Thymus (tissue), 11 donors: ENCODE measurements around the gene POLR2B. TPM values are rescaled to one million over a fixed set of nuclear protein-coding genes. Genes with fewer than 3 reads are reported as not detected.
"Not testable (repeated sequence)": the region's sequence is repeated elsewhere in the genome, so short reads cannot be mapped to it uniquely, and the experiment has no call there.

Source experiments
- DNase-seq, 9 donors: peaks; one replicate each; pipeline ENCODE4 v3.0.0-alpha.2; 2013; ENCODE audit warnings: low spot score in 9 of 9, low read depth in 6 of 9, missing footprints in 1 of 9
- H3K27ac ChIP-seq, 2 donors: one replicate each; pipeline ENCODE4 v1.5.1; 2013; ENCODE audit warnings: control low read depth in 1 of 2, low read depth in 1 of 2, low read length in 1 of 2, mild to moderate bottlenecking in 1 of 2, moderate library complexity in 1 of 2
- H3K27me3 ChIP-seq, 2 donors: one replicate each; pipeline ENCODE4 v1.5.1; 2013; ENCODE audit warnings: low read length in 1 of 2; ENCODE audit not compliant: control insufficient read depth in 2 of 2, insufficient read depth in 1 of 2
- H3K36me3 ChIP-seq, 2 donors: one replicate each; pipeline ENCODE4 v1.5.1; 2013; ENCODE audit warnings: low read length in 1 of 2, mild to moderate bottlenecking in 1 of 2, moderate library complexity in 1 of 2; ENCODE audit not compliant: control insufficient read depth in 2 of 2, insufficient read depth in 2 of 2
- H3K4me1 ChIP-seq, 2 donors: one replicate each; pipeline ENCODE4 v1.5.1; 2013; ENCODE audit warnings: low read length in 2 of 2; ENCODE audit not compliant: control insufficient read depth in 2 of 2, insufficient read depth in 2 of 2
- H3K4me3 ChIP-seq, 2 donors: one replicate each; pipeline ENCODE4 v1.5.1; 2013; ENCODE audit warnings: low read length in 2 of 2, control low read depth in 1 of 2, mild to moderate bottlenecking in 1 of 2
- H3K9me3 ChIP-seq, 2 donors: one replicate each; pipeline ENCODE4 v1.5.1; 2013; ENCODE audit warnings: low read length in 1 of 2, mild to moderate bottlenecking in 1 of 2; ENCODE audit not compliant: control insufficient read depth in 2 of 2, insufficient read depth in 1 of 2
- WGBS: extraction: QIAGEN DNeasy Blood & Tissue Kit; methylation state at CpG from one replicate; pipeline ENCODE4 v1.1.7; 2013; 5-methylcytosine and 5-hydroxymethylcytosine counted together
- polyA plus RNA-seq: library from polyadenylated mRNA; stranded (reverse); fragments of 200-250 nt; gene quantifications from one replicate; pipeline ENCODE4 v1.2.3, GENCODE V29; 2013
- total RNA-seq: library from RNA; stranded (reverse); fragments of 120-200 nt; gene quantifications from one replicate; pipeline ENCODE4 v1.2.4, GENCODE V29; 2013
- donor health status: healthy.

The POLR2B gene
- total and polyA plus RNA-seq, 2 donors = 59.5 to 120 TPM

- Histone ChIP-seq H3K27me3 (no peaks in the 10 kb centered on the region), H3K4me3 (no peak overlapping the region), H3K36me3 (no peaks in the 10 kb centered on the region), H3K27ac (no peak overlapping the region), H3K4me1 (no peaks in the 10 kb centered on the region), H3K9me3 (no peaks in the 10 kb centered on the region)
- DNase-seq = no peak
- 99% methylated on average over 1 of the region's 1 CpG for WGBS
Observed at GRCh38 chr4:57041020-57041419, 62.3 kb downstream of the POLR2B start.

GRCh38 chr4:57042711-57043169 is 64.0 kb downstream of the POLR2B start:
- H3K36me3 ChIP-seq = no peaks in the 10 kb centered on the region
- no peak overlapping the region for H3K4me3 ChIP-seq
- H3K9me3 ChIP-seq = no peaks in the 10 kb centered on the region
- H3K4me1 ChIP-seq = no peaks in the 10 kb centered on the region
- H3K27ac ChIP-seq = peak overlapping the region in 1 of 2 donors; percentile 51
- H3K27me3 ChIP-seq = no peaks in the 10 kb centered on the region
- no peak for DNase-seq
- 98% methylated on average over 5 of the region's 5 CpGs for WGBS

GRCh38 chr4:57043347-57044251 is 64.9 kb downstream of the POLR2B start:
- H3K4me3 ChIP-seq = no peak overlapping the region
- 87% methylated on average over 6 of the region's 6 CpGs for WGBS
- DNase-seq = no peak

GRCh38 chr4:57044279-57044678 is 65.6 kb downstream of the POLR2B start:
- Histone ChIP-seq H3K27me3 (no peaks in the 10 kb centered on the region), H3K36me3 (no peaks in the 10 kb centered on the region), H3K4me3 (no peak overlapping the region), H3K9me3 (no peaks in the 10 kb centered on the region), H3K4me1 (no peaks in the 10 kb centered on the region), H3K27ac (no peak overlapping the region)
- WGBS = 97% methylated on average over 1 of the region's 1 CpG
- DNase-seq = no peak

More at GRCh38 chr4:57043347-57044251, 64.9 kb downstream of the POLR2B start:
- Histone ChIP-seq H3K27ac (peak overlapping the region in 1 of 2 donors; percentile 26), H3K27me3 (no peaks in the 10 kb centered on the region), H3K4me1 (no peaks in the 10 kb centered on the region), H3K9me3 (no peaks in the 10 kb centered on the region), H3K36me3 (no peaks in the 10 kb centered on the region)

GRCh38 chr4:57044996-57045395 is 66.3 kb downstream of the POLR2B start:
- 100% methylated on average over 1 of the region's 1 CpG for WGBS
- H3K4me3 ChIP-seq = no peak overlapping the region
- no peaks in the 10 kb centered on the region for H3K4me1 ChIP-seq
- H3K9me3 ChIP-seq = no peaks in the 10 kb centered on the region
- no peaks in the 10 kb centered on the region for H3K36me3 ChIP-seq
- H3K27me3 ChIP-seq = no peaks in the 10 kb centered on the region
- peak overlapping the region in 1 of 2 donors; percentile 22 for H3K27ac ChIP-seq
- no peak for DNase-seq

GRCh38 chr4:57047046-57047445 is 68.3 kb downstream of the POLR2B start:
- 96% methylated on average over 6 of the region's 6 CpGs for WGBS
- not testable (repeated sequence) for H3K9me3 ChIP-seq, H3K4me3 ChIP-seq, H3K27me3 ChIP-seq, DNase-seq, H3K27ac ChIP-seq, H3K4me1 ChIP-seq, H3K36me3 ChIP-seq

GRCh38 chr4:57048590-57049304 is 70.1 kb downstream of the POLR2B start:
- WGBS = 82% methylated on average over 1 of the region's 1 CpG
- H3K4me3 ChIP-seq = no peak overlapping the region
- no peaks in the 10 kb centered on the region for H3K27me3 ChIP-seq
- H3K36me3 ChIP-seq = no peaks in the 10 kb centered on the region
- no peaks in the 10 kb centered on the region for H3K4me1 ChIP-seq
- DNase-seq = no peak
- no peak overlapping the region for H3K27ac ChIP-seq
- no peaks in the 10 kb centered on the region for H3K9me3 ChIP-seq

GRCh38 chr4:57051095-57051494 is 72.4 kb downstream of the POLR2B start:
- no peaks in the 10 kb centered on the region for H3K27me3 ChIP-seq
- DNase-seq = no peak
- H3K9me3 ChIP-seq = no peaks in the 10 kb centered on the region
- no peak overlapping the region for H3K27ac ChIP-seq
- WGBS = 89% methylated on average over 3 of the region's 3 CpGs
- no peaks in the 10 kb centered on the region for H3K36me3 ChIP-seq
- H3K4me3 ChIP-seq = no peak overlapping the region
- no peaks in the 10 kb centered on the region for H3K4me1 ChIP-seq

GRCh38 chr4:57051524-57051923 is 72.8 kb downstream of the POLR2B start:
- H3K27me3 ChIP-seq = no peaks in the 10 kb centered on the region
- 97% methylated on average over 2 of the region's 2 CpGs for WGBS
- H3K4me3 ChIP-seq = no peak overlapping the region
- no peaks in the 10 kb centered on the region for H3K9me3 ChIP-seq
- H3K27ac ChIP-seq = no peak overlapping the region
- H3K4me1 ChIP-seq = no peaks in the 10 kb centered on the region
- no peak for DNase-seq
- no peaks in the 10 kb centered on the region for H3K36me3 ChIP-seq
